Measurements from ENCODE around the gene SEPSECS. TPM values are rescaled to one million over a fixed set of nuclear protein-coding genes. Genes with fewer than 3 reads are reported as not detected.
A peak's percentile ranks its signal among the peaks of the same experiment; 100 is the strongest.

Gene SEPSECS
- total and polyA plus RNA-seq, 2 donors (not counting 3 experiments of a cell fraction or from before 2014, with no cell fraction given), result 2.8 to 8.3 TPM

- no peak overlapping the region for H3K4me2 ChIP-seq (ENCODE audit: insufficient read depth, low read length)
- dilution Hi-C loops (cut with MboI; ENCODE audit: extremely low pct_ligation_motif_present, low sequenced_read_pairs), result no loop called here
- ChIA-PET CTCF (interaction anchor here (1.0 to 3.2 kb wide), 7 partner anchors 13 to 187 kb away, joined by 3 to 52 read pairs (median 4); partner anchors contain the start of gene ZCCHC4), POLR2A (no interaction called here)
- FAIRE-seq (no peak), DNase-seq (ENCODE audit: low read depth, low spot score) (peak; percentile 36)
- H3K36me3 ChIP-seq (ENCODE audit: control insufficient read depth in 2 of 2, extremely low read depth in 1 of 2, insufficient read depth in 2 of 2, low read length in 2 of 2), result no peaks in the 10 kb centered on the region
- H3K9me3 ChIP-seq (replicated peaks; ENCODE audit: control insufficient read depth, insufficient read depth, low read length), result no peaks in the 10 kb centered on the region
- no peak overlapping the region for H3K4me3 ChIP-seq (replicated peaks in 1 of 3; ENCODE audit: insufficient read depth in 1 of 3, low read depth in 1 of 3, low read length in 3 of 3)
- H2AFZ ChIP-seq (ENCODE audit: low read depth, low read length), result no peak overlapping the region
- H3K9me1 ChIP-seq (replicated peaks; ENCODE audit: control insufficient read depth, extremely low read depth, insufficient read depth, low read length), result no peaks in the 10 kb centered on the region
- H3K79me2 ChIP-seq (ENCODE audit: control insufficient read depth, insufficient read depth, low read length), result no peaks in the 10 kb centered on the region
- no TSS peak for BruUV-seq (replicated peaks)
- H4K20me1 ChIP-seq (replicated peaks; ENCODE audit: control insufficient read depth, extremely low read depth, insufficient read depth, low read length), result no peaks in the 10 kb centered on the region
- intact Hi-C loops (cut with micrococcal nuclease), result loop anchor here (1.0 kb wide), 2 partner anchors 132 to 187 kb away; partner anchors contain the start of gene ZCCHC4
- TF ChIP-seq FOS (IDR thresholded peaks at IDR 0.05; ENCODE audit: borderline replicate concordance, insufficient read depth, low read length), result no peak
- TF ChIP-seq CTCF (IDR thresholded peaks at IDR 0.05; ENCODE audit: extremely low read depth in 1 of 2, insufficient read depth in 1 of 2, low read depth in 1 of 2, low read length in 2 of 2), result peak; percentile 48 to 55
- H3K9ac ChIP-seq (replicated peaks; ENCODE audit: extremely low read depth, insufficient read depth, low read length), result no peak overlapping the region
- H3K27me3 ChIP-seq (ENCODE audit: control insufficient read depth in 2 of 2, insufficient read depth in 2 of 2, low read length in 2 of 2), result no peaks in the 10 kb centered on the region
- no peak overlapping the region for H3K27ac ChIP-seq (ENCODE audit: insufficient read depth, low read depth, low read length)
- no peaks in the 10 kb centered on the region for H3K4me1 ChIP-seq (ENCODE audit: control insufficient read depth, extremely low read depth, insufficient read depth, low read length)
These were observed 20.4 kb upstream of the SEPSECS start for GRCh38 chr4:25180524-25181131.

- CTCF ChIA-PET, result interaction anchor here (1.0 to 3.2 kb wide), 7 partner anchors 9 to 189 kb away, joined by 3 to 52 read pairs (median 5); partner anchors contain the start of gene ZCCHC4
- FAIRE-seq, result no peak
- dilution Hi-C loops (cut with MboI; ENCODE audit: extremely low pct_ligation_motif_present, low sequenced_read_pairs), result no loop called here
These were observed 18.6 kb upstream of the SEPSECS start for GRCh38 chr4:25178838-25179261.

More at GRCh38 chr4:25178838-25179261, 18.6 kb upstream of the SEPSECS start:
- TF ChIP-seq POLR2A (IDR thresholded peaks at IDR 0.05; ENCODE audit: low read depth, low read length) (no peak), CTCF (IDR thresholded peaks at IDR 0.05; ENCODE audit: extremely low read depth in 1 of 2, insufficient read depth in 1 of 2, low read depth in 1 of 2, low read length in 2 of 2) (no peak), POLR2AphosphoS5 (IDR thresholded peaks at IDR 0.05; ENCODE audit: insufficient read depth, low read depth, low read length) (no peak), EZH2 (IDR thresholded peaks at IDR 0.05; ENCODE audit: borderline replicate concordance, low read depth, low read length, severe bottlenecking) (no peak), FOS (IDR thresholded peaks at IDR 0.05; ENCODE audit: borderline replicate concordance, insufficient read depth, low read length) (no peak), JUN (IDR thresholded peaks at IDR 0.05; ENCODE audit: borderline replicate concordance, insufficient read depth, insufficient read length, low read depth) (no peak), MAX (IDR thresholded peaks at IDR 0.05; ENCODE audit: insufficient read depth, insufficient read length) (no peak), GATA2 (IDR thresholded peaks at IDR 0.05; ENCODE audit: insufficient read depth, insufficient read length, low read depth, low read length) (no peak), MYC (IDR thresholded peaks at IDR 0.05; ENCODE audit: low read depth, low read length) (no peak)
- Histone ChIP-seq H3K9ac (replicated peaks; ENCODE audit: extremely low read depth, insufficient read depth, low read length) (no peak overlapping the region), H3K4me3 (replicated peaks in 1 of 3; ENCODE audit: insufficient read depth in 1 of 3, low read depth in 1 of 3, low read length in 3 of 3) (no peak overlapping the region), H2AFZ (ENCODE audit: low read depth, low read length) (no peak overlapping the region), H3K4me2 (ENCODE audit: insufficient read depth, low read length) (no peak overlapping the region), H3K27me3 (ENCODE audit: control insufficient read depth in 2 of 2, insufficient read depth in 2 of 2, low read length in 2 of 2) (no peaks in the 10 kb centered on the region), H3K9me1 (replicated peaks; ENCODE audit: control insufficient read depth, extremely low read depth, insufficient read depth, low read length) (no peaks in the 10 kb centered on the region), H3K79me2 (ENCODE audit: control insufficient read depth, insufficient read depth, low read length) (no peaks in the 10 kb centered on the region), H3K27ac (ENCODE audit: insufficient read depth, low read depth, low read length) (no peak overlapping the region), H3K4me1 (ENCODE audit: control insufficient read depth, extremely low read depth, insufficient read depth, low read length) (peaks cover 3% of the 10 kb centered on the region), H4K20me1 (replicated peaks; ENCODE audit: control insufficient read depth, extremely low read depth, insufficient read depth, low read length) (no peaks in the 10 kb centered on the region), H3K9me3 (replicated peaks; ENCODE audit: control insufficient read depth, insufficient read depth, low read length) (no peaks in the 10 kb centered on the region), H3K36me3 (ENCODE audit: control insufficient read depth in 2 of 2, extremely low read depth in 1 of 2, insufficient read depth in 2 of 2, low read length in 2 of 2) (no peaks in the 10 kb centered on the region)
- intact Hi-C loops (cut with micrococcal nuclease), result no loop called here
- DNase-seq (ENCODE audit: low read depth, low spot score), result no peak
- POLR2A ChIA-PET, result no interaction called here
- BruUV-seq (replicated peaks), result no TSS peak
